Fibroblast of lung (primary cell): ENCODE measurements around the gene GNAT3.

Experiments
- EZH2 ChIP-seq: IDR thresholded peaks from 2 replicates; pipeline ENCODE4 v1.5.1; 2012; ENCODE audit warnings: low read length, control low read depth, mild to moderate bottlenecking; ENCODE audit errors: missing control alignments
- TF ChIP-seq, protein P1 (sequence below), 2 donors: IDR thresholded peaks in 1 of 2; conservative IDR thresholded peaks in 1 of 2; 1 replicate in 1 of 2; 2 replicates in 1 of 2; pipeline ENCODE4 v1.5.1; 2011 to 2012; ENCODE audit warnings: low read length in 2 of 2, control low read depth in 1 of 2, inconsistent platforms in 1 of 2, low read depth in 1 of 2, mild to moderate bottlenecking in 1 of 2

DNA sequence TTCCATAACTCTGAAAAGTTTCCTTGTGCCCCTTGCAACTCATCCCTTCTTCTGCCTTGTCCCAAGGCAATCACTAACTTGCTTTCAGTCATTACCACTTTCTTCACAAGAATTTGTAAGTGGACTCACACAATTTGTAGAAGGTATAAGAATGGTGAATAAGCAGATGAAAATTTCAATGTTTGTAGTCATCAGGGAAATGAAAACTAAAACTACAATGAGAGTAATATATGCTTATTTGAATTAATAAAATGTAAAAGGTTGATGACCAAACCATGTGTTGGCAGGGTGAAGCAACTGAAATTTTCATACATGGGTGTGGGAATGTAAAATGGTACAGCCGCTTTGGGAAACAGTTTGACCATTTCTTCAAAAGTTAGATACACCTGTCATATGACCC is 79.7 kb downstream of the GNAT3 start:
- TF ChIP-seq, protein P1, sequence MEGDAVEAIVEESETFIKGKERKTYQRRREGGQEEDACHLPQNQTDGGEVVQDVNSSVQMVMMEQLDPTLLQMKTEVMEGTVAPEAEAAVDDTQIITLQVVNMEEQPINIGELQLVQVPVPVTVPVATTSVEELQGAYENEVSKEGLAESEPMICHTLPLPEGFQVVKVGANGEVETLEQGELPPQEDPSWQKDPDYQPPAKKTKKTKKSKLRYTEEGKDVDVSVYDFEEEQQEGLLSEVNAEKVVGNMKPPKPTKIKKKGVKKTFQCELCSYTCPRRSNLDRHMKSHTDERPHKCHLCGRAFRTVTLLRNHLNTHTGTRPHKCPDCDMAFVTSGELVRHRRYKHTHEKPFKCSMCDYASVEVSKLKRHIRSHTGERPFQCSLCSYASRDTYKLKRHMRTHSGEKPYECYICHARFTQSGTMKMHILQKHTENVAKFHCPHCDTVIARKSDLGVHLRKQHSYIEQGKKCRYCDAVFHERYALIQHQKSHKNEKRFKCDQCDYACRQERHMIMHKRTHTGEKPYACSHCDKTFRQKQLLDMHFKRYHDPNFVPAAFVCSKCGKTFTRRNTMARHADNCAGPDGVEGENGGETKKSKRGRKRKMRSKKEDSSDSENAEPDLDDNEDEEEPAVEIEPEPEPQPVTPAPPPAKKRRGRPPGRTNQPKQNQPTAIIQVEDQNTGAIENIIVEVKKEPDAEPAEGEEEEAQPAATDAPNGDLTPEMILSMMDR (conservative IDR thresholded peaks at IDR 0.05 in 1 of 2, IDR thresholded peaks at IDR 0.05 in 1 of 2; ENCODE audit: low read depth in 1 of 2, low read length in 2 of 2): no peak
- TF ChIP-seq EZH2: no peak
